GM21576 (cell line): ENCODE results near the gene ANP32A.

Source experiments
- ATAC-seq: cut with Tn5 transposase; IDR thresholded peaks from one replicate; pipeline ENCODE4 v1.9.1; 2021; ENCODE audit warnings: mild to moderate bottlenecking, moderate library complexity; ENCODE audit not compliant: unreplicated experiment

ANP32A gene

DNA sequence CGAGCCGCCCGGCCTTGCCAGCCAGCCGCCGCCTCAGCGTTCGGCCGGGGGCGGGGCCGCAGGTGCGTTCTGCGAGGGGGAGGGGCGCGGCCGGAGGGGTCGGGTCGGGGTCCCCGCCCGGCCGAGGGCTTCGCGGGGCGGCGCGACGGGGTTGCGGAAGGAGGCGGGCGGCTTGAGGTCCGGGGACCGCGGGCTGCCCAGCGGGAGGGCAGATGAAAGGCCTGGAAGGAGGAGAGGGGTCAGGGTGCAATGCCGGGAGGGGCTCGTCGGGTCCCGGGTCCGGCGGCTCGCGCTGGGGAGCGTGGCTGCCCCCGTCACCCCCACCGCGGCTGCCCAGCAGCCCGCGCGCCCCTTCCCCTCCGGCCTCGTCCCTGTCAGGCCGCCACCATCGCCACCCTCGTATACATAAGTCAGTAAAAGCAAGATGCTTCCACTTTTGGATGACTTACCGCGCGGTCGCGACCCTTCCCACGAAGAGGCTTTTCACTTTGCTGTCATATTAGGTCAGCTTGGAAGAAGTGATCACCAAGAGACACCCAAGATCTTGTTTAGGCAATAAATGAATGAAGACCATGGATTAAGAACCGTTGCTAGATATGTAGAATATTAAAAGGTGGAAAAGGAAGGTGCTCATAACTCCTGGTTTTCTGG, 620 bp upstream of the ANP32A start:
- peak; percentile 2 for ATAC-seq

DNA sequence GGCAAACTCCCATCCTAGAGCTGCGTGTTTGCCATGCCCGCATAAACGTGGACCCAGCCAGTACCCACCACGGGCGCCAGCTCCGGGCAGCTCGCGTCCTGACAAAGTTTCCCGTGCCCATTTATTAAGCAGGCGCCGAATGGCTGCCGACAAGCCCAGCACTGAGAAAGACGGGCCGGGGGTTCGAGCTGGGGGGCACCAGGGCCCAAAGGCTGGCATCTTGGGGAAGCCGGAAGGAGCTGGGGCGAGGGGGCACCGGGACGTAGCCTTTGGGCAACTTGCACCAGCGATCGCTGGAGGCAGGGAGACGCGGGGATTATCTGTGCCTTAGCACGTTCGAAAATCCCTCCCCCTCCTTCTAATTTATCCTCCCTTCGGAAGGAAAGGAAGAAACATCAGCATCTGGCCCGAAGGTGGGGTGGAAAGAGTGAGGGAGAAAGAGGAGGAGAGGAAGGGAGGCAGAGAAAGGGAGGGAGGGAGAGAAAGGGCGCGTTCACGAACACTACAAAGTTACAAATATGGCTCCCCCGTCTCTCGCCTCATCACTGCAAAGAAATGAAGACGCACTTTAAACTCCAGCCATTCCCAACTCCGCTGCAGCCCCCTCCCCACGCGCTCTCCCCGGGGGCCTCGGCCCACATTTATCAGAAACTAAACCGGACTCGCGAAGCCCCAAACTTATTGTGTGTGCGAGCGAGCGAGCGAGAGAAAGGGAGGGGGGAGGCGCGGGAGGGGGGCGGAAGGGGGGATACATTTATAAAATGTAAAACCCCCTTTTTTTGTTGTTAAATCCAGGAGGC, 1.0 kb downstream of the ANP32A start:
- ATAC-seq: no peak

DNA sequence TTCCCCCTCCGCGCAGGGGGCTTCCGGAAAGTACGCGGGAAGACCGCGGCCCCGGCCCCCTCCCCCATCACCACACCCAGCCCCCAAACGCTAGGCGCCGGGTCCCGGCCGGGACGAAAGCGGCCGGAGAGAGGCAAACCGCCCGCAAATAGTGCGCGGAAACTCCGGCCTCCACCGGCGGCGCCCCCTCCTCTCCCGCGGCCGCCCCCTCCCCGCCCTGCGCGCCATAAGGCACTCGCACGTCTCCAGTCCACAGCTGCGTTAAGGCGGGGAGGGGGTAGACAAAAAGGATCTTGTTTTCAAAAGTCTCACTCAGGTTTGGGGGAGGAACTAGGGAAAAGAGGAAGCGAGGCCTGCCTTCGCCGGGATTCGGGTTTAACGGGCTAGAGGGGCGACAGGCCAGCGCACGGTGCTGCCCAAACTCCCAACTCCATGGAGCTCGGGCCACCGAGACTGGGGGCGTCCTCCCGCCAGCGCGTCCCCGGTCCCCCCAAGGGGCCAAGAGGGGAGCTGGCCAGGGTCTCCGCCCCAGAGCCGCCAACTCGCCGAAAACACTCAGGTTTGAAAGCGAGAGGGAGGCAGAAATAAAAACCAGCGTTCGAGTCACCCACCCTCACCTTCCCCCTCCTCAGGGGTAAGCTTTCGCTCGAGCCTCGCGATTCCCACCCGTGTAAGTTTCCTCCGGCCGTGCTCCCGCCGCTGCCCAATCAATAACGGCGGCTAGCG, 1.8 kb downstream of the ANP32A start:
- no peak for ATAC-seq

DNA sequence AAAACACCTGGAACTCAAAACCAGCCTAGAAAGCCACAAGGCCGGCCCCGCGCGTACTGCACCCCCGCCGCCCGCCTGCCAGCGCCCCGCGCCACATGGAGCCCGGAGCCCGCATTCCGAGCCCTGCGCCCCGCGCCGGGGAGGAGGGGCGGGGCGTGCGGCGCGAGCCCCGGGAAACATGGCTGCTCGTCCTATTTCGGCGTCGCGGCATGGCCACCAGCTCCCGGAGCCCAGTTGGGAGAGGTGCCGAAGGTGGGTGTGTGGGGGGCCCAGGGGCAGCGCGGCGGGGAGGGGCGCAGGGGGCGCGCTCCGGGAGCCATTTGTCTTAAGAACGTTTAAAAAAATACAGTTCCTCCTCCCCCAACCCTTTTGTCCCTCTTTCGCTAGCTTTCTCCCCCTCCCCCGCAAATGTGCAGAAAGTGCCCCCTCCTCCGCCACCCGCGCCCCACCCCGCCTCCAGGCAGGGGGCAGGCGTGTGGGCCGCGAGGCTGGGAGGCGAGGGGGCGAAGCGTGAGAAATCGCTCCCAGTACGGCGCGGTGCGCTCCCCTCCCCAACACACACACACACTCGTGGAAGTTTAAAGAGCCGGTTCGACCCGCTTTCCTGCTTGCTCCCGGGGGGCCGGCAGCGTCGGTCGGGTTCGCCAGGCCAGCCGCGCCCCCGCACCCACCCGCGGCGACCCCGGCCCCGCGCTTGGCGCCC, 2.5 kb downstream of the ANP32A start:
- no peak for ATAC-seq

DNA sequence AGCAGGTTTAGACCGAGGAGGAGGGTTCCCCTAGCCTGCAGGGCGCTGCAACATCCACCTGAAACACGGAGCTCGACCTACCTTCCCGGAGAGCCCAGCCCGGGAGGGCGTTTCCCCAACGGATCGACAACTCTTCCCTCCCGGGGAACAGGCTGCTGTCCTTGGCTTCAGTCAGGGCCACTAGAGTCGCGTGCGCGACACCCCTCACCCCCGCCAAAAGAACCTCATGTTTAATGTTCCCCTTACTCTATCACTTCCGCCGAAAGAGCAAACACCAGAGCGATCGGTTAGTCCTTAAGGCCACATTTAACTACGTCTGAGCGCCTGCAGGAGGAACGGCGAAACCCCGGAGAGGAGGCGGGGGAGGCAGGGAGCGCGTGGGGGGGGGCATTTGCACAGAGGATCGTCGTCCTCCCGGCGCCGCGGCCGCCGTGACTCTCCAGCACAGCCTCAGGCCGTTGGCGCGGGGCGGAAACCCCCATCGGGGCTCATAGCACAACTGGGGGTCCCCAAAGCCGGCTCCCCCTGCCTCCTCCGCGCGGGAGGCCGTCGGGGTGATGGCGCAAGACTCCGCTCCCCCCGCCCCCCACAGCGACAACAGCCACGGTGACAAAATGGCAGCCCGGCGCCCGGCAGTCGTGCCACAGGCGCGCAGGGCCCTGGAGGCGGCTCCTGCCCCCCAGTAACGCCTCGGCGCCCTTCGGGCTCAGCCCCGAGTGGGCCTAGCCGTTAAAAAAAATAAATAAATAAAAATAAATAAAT, 3.2 kb downstream of the ANP32A start:
- ATAC-seq: peak; percentile 33

DNA sequence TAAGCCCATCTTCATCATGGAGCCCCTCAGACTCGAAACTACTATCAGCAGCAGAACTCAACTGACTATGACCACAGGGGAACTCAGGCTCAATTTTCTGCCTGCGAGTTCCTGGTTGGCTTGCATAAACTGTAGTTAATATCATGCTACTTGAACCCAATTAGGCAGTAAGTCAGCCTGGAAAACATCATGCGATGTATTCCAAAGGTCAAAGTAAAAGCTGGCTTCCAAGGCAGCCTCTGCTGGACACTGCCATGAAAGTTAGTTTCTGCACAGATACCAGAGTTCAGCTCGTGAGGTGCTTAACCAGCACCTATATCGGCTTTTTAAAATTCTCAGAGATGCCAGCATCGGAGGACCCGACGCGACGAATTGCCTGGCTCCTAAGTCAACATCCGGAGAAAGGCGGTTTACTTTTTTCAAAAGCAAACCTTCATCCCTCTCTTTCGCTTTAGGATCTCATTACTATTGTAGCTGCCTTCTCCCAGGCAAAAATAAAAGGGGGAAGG, 3.8 kb downstream of the ANP32A start:
- no peak for ATAC-seq

DNA sequence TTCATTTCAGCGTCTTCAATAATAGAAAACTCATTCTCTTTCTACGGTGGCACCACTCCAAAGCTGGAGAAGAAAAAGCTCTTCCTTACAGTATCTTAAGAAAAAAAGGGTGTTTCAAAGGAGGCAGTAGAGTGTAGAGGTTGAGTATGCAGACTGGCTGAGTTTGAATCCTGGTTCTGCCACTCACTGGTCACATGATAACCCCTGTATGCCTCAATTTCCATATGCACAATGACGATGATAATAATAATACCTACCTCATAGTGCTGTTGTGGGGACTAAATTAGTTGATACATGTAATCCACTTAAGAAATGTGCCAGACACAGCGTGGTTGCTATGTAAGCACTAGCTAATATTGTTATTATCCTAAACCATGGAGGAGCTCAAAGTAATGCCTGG, 4.5 kb downstream of the ANP32A start:
- no peak for ATAC-seq

DNA sequence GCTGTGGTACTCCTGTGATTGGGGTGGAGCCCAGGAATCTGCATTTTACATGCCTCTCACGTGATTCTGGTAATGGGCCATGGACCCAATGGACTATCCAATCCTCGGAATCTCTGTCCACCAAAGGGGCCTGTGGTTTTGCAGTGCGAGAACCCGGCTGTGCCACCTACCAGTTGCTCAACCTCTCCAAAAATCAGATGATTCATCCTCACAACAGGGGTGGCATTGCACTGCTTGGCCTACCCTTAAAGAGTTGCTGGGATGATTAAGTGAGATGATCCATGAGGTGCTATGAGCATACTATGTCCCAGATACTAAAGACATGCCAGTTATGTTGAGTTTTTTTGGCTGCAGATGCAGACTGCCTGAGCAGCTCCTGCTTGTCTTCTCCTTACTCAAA, 5.1 kb downstream of the ANP32A start:
- ATAC-seq: no peak

DNA sequence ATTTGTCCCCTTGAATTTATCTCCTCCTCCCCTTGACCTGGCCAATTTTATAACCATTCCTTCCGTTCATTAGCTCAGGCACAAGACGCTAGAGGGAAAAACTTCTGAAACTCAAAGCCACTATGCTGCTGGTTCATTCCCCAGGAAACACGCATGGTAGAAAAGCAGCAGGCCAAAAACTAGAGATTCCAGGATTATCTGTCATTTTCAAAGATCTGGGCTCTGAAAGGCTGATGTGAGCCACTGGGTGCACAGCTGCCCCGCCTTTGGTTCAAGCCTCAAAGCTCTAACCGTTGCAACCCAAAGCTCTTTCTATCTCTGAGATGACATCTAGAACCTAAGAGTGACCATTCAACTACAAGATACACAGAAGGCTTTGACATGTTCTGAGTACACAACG, 6.1 kb downstream of the ANP32A start:
- no peak for ATAC-seq

DNA sequence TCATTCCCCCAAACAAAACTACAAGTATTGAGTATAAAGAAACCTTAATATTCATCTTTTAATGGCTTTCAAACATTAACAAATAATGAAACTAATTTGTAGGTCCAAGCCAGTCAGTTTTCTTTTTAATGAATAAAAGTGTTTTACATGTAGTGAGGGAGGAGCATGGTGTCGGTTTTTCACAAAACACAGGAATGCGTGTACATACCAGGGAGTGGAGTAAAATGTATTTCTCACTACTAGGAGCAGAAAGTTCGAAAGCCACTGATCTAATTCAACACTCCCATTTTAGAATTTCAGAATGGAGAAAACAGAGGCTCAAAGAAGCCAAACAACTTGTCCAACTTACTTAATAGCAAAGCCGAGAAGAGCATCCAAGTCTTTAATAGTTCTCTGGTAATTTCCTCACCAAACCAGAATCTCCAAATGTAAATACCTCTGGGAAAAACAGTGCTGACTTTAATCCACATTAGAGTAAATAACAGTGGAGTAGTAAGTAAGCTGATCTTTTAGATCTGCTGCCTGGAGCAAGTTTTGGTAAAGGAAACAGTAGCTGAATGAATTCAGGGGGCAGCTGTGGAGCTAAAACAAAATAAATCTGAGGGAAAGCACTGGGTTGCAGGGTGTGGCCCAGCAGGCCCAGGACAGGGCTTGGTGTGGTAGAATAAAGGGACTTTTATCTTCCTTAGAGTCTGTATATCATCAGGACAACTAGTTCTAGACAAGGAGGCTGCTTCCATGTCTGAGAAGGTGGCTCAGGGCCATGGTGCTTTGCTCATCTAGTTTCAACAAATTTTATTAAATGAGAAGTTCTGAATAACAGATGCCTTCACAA, 7.9 kb downstream of the ANP32A start:
- no peak for ATAC-seq

DNA sequence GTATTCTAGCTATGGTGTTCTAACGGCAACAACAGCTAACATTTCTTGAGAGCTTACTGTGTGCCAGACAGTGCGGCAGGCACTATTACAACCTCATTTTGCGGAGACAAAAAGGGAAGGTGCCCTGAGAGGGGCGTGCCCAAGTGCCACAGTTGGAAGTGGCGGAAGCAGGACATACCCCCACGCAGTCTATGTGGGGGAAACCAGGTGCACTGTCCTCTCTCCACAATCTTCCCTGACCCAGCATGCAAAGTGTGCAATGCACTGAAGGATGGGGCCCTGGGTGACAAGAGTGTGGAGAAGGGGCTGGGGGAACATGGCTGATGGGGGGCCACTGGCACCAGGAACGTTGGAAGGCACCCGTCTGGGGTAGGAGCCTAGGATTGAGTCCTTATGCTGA, 8.6 kb downstream of the ANP32A start:
- ATAC-seq: no peak

DNA sequence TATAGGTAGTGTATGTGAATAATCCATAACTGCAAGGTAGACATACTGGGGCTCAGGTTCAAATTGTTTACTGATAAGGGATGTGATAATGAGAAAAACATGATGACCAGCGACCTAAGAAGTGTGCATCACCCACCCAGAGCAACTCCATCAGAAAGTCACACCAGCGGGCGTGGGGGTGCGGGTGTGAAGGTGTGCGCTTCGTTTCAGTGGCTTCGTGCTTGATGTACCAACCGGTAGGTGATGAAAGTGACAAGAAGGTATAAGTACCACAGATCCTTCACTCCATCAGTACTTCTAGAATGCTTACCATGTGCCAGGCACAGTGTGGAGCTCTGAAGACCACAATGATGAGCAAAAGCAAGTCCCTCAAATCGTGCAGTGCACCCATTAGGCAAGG, 11.2 kb downstream of the ANP32A start:
- ATAC-seq: no peak

DNA sequence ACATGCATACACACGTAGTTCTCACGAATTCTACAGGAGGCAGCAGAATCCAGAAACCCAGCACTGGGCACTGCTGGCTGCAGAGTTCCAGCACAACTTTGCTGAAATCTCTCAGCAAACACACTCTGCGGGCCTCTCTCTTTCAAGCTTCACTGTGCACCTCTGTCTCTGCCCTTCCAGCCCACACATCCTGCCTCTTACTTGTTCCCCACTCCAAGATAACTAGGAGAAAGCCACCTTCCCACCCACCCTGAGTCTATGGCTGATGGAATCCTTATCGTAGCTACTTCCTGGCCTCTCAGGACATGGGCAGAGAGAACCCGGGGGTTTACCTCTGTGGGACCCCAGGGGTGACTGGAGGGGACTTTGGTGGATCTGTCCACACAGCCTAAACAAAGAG, 11.9 kb downstream of the ANP32A start:
- ATAC-seq: no peak

DNA sequence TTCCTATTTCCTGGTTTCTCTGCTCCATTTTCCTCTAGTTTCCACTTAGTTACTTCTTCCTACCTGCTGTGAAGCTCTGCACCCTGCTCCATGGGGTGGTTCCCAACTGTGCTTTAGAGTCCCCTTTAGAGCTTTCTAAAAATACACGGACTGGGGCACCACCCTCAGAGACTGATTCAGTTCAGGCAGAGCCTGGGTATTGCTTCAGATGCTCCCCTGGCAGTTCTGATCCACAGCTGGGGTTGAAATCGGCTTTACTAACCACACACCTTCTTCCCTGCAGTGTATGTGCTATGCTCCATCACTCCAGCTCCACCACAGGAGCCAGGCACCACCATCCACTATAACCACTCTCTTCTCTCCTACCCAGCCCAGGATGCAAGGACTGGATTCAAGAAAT, 12.6 kb downstream of the ANP32A start:
- ATAC-seq: no peak

DNA sequence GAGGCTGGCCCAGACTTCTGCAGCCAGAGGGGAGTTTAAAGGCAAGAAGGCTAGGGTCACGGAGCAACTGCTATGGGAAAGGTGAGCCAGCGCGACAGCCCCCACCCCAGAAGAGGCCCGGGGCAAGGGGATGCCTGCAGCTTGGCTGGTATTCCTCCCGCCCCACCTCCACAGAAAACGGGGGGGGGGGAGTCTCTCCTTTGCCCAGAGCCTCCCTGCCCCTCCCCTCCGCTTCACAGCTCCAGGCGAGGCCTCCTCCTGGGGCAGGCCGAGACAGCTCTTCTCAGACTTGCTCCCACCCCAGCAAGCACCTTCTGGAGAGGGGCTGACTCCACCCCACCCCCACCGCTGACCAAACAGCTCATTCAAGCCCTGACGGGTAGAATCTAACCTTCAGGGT, 13.4 kb downstream of the ANP32A start:
- ATAC-seq: no peak

DNA sequence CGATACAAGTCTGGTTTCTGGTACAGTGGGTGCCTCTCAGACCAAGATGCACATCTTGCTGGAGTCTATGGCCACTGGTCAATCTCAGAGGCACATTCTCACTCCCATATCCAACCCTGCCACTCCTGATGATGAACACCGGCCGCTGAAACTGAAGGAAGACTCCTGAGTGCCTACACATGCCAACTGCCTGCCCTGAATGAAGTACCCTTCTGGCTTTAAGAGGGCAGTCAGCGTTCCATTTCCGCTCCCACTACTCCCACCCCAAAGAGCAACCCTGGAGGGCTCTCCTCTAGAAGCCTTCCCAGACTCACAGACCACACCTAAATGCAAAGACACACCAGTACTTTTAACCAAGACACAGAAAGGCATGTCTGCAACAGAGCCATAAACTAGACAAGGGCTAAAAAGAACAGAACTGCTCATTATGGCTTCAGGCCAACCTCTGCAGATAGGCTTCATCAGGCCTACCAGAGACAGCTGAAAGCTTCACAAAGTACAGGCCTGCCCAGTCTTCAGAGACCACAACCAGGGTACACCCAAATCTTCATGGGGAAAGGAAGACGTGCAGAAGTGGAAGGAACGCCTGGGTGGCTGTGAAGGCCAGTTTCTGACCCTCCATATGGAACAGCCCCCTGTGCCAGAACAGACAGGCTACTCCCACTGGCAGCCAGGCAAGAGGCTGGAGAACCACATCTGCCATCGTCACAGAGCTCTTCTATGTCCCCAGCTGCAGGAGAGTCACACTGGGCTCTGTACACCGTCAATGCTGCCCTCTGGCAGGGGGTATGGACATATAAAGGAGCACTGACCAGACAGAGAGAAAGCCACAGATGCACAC, 14.3 kb downstream of the ANP32A start:
- no peak for ATAC-seq

DNA sequence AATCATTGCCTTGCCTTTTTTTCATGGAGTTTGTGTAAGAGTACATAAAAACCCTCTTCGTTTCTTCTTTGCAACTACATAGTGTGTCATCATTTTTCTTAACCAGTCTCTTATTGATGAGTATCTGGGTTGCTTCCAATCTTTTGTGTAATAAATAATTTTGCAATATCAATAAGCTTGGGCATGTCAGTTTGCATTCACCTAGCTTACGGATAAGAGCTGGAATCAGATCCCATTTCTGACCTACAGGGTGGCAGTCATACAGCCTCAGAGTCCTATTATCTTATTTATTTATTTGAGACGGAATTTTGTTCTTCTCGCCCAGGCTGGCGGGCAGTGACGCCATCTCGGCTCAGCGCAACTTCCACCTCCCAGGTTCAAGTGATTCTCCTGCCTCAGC, 18.3 kb downstream of the ANP32A start:
- no peak for ATAC-seq

DNA sequence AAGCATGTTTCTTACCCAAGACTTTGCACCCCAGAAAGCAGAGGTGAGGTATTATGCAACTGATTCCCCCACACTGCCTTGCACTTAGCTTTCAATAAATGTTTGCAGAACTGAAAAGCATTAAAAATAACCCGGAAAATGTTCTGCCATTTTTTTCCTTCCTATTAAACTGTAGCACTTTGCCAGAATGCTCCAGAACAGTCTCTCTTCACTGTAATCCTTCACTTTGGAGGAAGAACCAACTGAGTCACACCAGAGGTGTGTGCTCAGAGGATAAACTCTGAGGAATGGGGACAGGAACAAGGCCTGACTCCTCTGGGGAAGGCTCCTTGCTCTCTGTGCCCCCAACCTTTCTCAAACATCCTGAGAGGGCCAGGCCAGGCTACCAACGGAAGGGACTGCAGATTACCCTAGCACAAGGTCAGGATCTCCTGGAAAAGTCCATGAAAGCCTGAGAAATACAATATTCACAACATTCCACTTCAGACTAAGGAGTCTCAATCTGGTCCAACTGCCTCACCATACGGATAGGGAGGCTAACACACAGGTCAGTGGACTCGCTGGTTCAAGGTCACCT, 19.0 kb downstream of the ANP32A start:
- no peak for ATAC-seq
